Right lobe of liver (tissue), 6 donors: Measurements from ENCODE around the gene PSMD6. TPM values are rescaled to one million over a fixed set of nuclear protein-coding genes. Genes with fewer than 3 reads are reported as not detected.

ENCODE experiments used
- ATAC-seq, 4 donors: fragments of 200-7000 bp; cut with Tn5 transposase; one replicate each; pipeline ENCODE4 v1.9.1; 2020; ENCODE audit warnings: mild to moderate bottlenecking in 4 of 4, moderate library complexity in 4 of 4
- DNase-seq, 3 donors: peaks; one replicate each; pipeline ENCODE4 v3.0.0-alpha.2; 2020
- H3K27ac ChIP-seq, 3 donors: fragments of 200-600 bp; one replicate each; pipeline ENCODE4 v1.8.0; 2022
- H3K27me3 ChIP-seq, 2 donors: fragments of 200-600 bp; one replicate each; pipeline ENCODE4 v1.8.0; 2022
- H3K36me3 ChIP-seq, 4 donors: fragments of 200-600 bp; sonication (generic) in 1 of 4; one replicate each; pipeline versions ENCODE4 v1.5.1 to v1.8.0; 2017 to 2022; ENCODE audit warnings: control low read depth in 1 of 4
- H3K4me1 ChIP-seq, 4 donors: fragments of 200-600 bp; sonication (generic) in 1 of 4; one replicate each; pipeline versions ENCODE4 v1.5.1 to v1.8.0; 2017 to 2022; ENCODE audit warnings: control low read depth in 1 of 4
- H3K4me3 ChIP-seq, 3 donors: fragments of 200-600 bp; one replicate each; pipeline ENCODE4 v1.8.0; 2022
- H3K9me3 ChIP-seq, 4 donors: fragments of 200-600 bp; sonication (generic) in 1 of 4; one replicate each; pipeline versions ENCODE4 v1.5.1 to v1.8.0; 2017 to 2022; ENCODE audit warnings: control low read depth in 1 of 4
- CTCF ChIP-seq, 4 donors: fragments of 200-600 bp in 3 of 4; fragments of 450-650 bp in 1 of 4; IDR thresholded peaks; one replicate each; pipeline versions ENCODE4 v1.5.1 to v1.8.0; 2016 to 2022; ENCODE audit warnings: antibody characterized with exemption in 4 of 4, mild to moderate bottlenecking in 2 of 4
- POLR2A ChIP-seq: fragments of 450-650 bp; IDR thresholded peaks from one replicate; pipeline ENCODE4 v1.6.1; 2017; ENCODE audit warnings: antibody characterized with exemption, mild to moderate bottlenecking
- WGBS: methylation state at CpG from one replicate; pipeline ENCODE4 v1.1.6; 2018; ENCODE audit warnings: low coverage, low lambda C conversion rate; ENCODE audit not compliant: insufficient coverage; ENCODE audit errors: missing lambda C conversion rate; 5-methylcytosine and 5-hydroxymethylcytosine counted together
- intact Hi-C, 2 donors: fragments of 100-400 bp; cut with DNase I; formaldehyde crosslinking; loops; one replicate each; pipeline versions ENCODE4 v1.11.2 to v1.14.1; 2022
- total RNA-seq, 6 experiments: library from RNA; depleted of rRNA in 2 of 6; stranded (reverse); fragments of >200 nt in 2 of 6; fragmentation: NEBNext Ultra II Directional in 3 of 6; extraction: Animal tissue kit (Norgen Biotek cat#: 25700) in 3 of 6; gene quantifications; one replicate each; pipeline versions ENCODE4 v1.1.0 to v1.2.4, GENCODE V29; 2016 to 2023
- donor health status: DM: no; HTN: yes; CAD: no.
- donor health status: DM: no; HTN: no; CAD: no.
- donor health status: DM: no; HTN: no; CAD: no.
- donor health status: DM: no; HTN: yes; CAD: no.
- donor health status: DM: no; HTN: yes; CAD: no.

Gene PSMD6
- total RNA-seq, 6 experiments from 2014 or later = 33.1 to 41.9 (median 35.9) TPM

GRCh38 chr3:64009528-64009927, 13.8 kb downstream of the PSMD6 start:
- ATAC-seq = no peak
- intact Hi-C loops = no loop called here
- Histone ChIP-seq H3K27me3 (no peaks in the 10 kb centered on the region), H3K4me3 (no peak overlapping the region), H3K9me3 (no peaks in the 10 kb centered on the region), H3K4me1 (no peaks in the 10 kb centered on the region), H3K27ac (no peak overlapping the region), H3K36me3 (peaks cover 12 to 89% (median 31%) of the 10 kb centered on the region in 4 donors)
- 91% methylated on average over 7 of the region's 7 CpGs for WGBS
- TF ChIP-seq CTCF (IDR thresholded peaks at IDR 0.05) = no peak
- no peak for TF ChIP-seq POLR2A
- no peak for DNase-seq

GRCh38 chr3:64008487-64009351, 14.6 kb downstream of the PSMD6 start:
- peaks cover 10 to 81% (median 30%) of the 10 kb centered on the region in 4 donors for H3K36me3 ChIP-seq
- intact Hi-C loops = no loop called here
- H3K4me3 ChIP-seq = no peak overlapping the region
- H3K9me3 ChIP-seq = no peaks in the 10 kb centered on the region
- no peak for TF ChIP-seq CTCF (IDR thresholded peaks at IDR 0.05)
- no peak for TF ChIP-seq POLR2A
- 81% methylated on average over 7 of the region's 7 CpGs for WGBS
- DNase-seq = no peak
- H3K27ac ChIP-seq = no peak overlapping the region
- no peaks in the 10 kb centered on the region for H3K27me3 ChIP-seq
- peak in 2 of 4 donors; percentile 24 to 35 for ATAC-seq
- H3K4me1 ChIP-seq = peaks cover 0 to 3% (median under 1%) of the 10 kb centered on the region in 4 donors

- intact Hi-C loops = no loop called here
- no peaks in the 10 kb centered on the region for H3K9me3 ChIP-seq
- ATAC-seq (no peak), DNase-seq (no peak)
- 69% methylated on average over 2 of the region's 2 CpGs for WGBS
- no peak overlapping the region for H3K27ac ChIP-seq
- TF ChIP-seq POLR2A (no peak), CTCF (IDR thresholded peaks at IDR 0.05) (no peak)
- H3K4me1 ChIP-seq = peaks cover 0 to 10% (median 3%) of the 10 kb centered on the region in 4 donors
- H3K27me3 ChIP-seq = no peaks in the 10 kb centered on the region
- H3K4me3 ChIP-seq = no peak overlapping the region
- H3K36me3 ChIP-seq = peaks cover 9 to 74% (median 27%) of the 10 kb centered on the region in 4 donors
These were observed 15.3 kb downstream of the PSMD6 start for GRCh38 chr3:64008017-64008416.

GRCh38 chr3:64003589-64003988, 19.7 kb downstream of the PSMD6 start:
- H3K4me1 ChIP-seq = peaks cover 0 to 21% (median 3%) of the 10 kb centered on the region in 4 donors
- DNase-seq (no peak), ATAC-seq (peak in 3 of 4 donors; percentile 48 to 77 (median 60))
- H3K36me3 ChIP-seq = peaks cover 3 to 36% (median 8%) of the 10 kb centered on the region in 4 donors
- no peaks in the 10 kb centered on the region for H3K27me3 ChIP-seq
- TF ChIP-seq CTCF (IDR thresholded peaks at IDR 0.05) (no peak), POLR2A (no peak)
- intact Hi-C loops = no loop called here
- H3K9me3 ChIP-seq = no peaks in the 10 kb centered on the region
- H3K27ac ChIP-seq = no peak overlapping the region
- 32% methylated on average over 2 of the region's 2 CpGs for WGBS
- H3K4me3 ChIP-seq = no peak overlapping the region
